ENCODE measurements around the gene RNH1.

DNA sequence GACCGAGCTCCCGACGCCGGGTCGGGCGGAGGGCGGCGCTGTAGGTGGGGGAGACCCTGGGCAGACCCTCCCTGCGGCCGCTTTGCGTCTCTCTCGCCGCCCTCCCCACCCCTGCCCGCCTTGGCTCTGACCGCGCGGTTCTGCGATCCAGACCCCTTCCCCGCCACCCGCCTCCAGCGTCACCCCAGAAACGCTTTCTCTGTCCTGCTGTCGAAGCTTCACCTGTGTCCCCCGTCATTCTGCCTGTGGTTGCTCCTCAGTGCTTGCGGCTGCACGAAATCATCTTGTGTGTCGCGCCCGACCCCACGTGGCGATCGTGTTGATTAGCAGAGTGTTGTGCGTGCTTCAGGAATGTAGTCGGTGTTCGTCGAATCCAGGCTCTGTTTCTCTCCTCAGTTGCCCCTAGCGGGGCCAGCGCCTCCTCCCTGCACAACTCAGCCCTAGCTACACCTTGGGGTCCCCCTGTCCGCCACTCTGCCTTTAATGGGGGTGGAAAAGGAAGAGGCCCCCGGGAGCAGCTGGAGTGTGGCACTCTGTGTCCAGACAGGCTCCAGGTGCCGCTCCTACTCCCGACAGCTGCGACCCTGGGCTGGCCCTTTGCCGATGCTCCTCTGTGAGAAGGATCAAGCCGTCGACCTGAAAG lies 56.1 kb downstream of the RNH1 start:
- TF ChIP-seq, protein P1, sequence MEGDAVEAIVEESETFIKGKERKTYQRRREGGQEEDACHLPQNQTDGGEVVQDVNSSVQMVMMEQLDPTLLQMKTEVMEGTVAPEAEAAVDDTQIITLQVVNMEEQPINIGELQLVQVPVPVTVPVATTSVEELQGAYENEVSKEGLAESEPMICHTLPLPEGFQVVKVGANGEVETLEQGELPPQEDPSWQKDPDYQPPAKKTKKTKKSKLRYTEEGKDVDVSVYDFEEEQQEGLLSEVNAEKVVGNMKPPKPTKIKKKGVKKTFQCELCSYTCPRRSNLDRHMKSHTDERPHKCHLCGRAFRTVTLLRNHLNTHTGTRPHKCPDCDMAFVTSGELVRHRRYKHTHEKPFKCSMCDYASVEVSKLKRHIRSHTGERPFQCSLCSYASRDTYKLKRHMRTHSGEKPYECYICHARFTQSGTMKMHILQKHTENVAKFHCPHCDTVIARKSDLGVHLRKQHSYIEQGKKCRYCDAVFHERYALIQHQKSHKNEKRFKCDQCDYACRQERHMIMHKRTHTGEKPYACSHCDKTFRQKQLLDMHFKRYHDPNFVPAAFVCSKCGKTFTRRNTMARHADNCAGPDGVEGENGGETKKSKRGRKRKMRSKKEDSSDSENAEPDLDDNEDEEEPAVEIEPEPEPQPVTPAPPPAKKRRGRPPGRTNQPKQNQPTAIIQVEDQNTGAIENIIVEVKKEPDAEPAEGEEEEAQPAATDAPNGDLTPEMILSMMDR (IDR thresholded peaks at IDR 0.05), result peak in 2 of 6 experiments; percentile 19 to 24
- no peak for TF ChIP-seq POLR2A (IDR thresholded peaks at IDR 0.05)
